Natural killer cell (primary cell): ENCODE measurements around the gene TELO2. TPM values are rescaled to one million over a fixed set of nuclear protein-coding genes. Genes with fewer than 3 reads are reported as not detected.

ENCODE experiments used
- ATAC-seq, 3 donors: fragments of 150-1000 bp in 2 of 3; fragments of 200-7000 bp in 1 of 3; cut with Tn5 transposase; 1 replicate in 1 of 3; 2 replicates in 2 of 3; pipeline ENCODE4 v1.10.0; 2021; ENCODE audit warnings: mild to moderate bottlenecking in 2 of 3, moderate library complexity in 2 of 3
- DNase-seq, 2 donors: peaks; one replicate each; pipeline versions ENCODE4 v3.0.0 to v3.0.0-alpha.2; 2013 to 2021; ENCODE audit warnings: mixed read lengths in 1 of 2
- H3K27ac ChIP-seq: one replicate; pipeline ENCODE4 v1.5.1; 2013; ENCODE audit warnings: mild to moderate bottlenecking, low read length
- H3K27me3 ChIP-seq: one replicate; pipeline ENCODE4 v1.6.1; 2013; ENCODE audit warnings: low read length; ENCODE audit not compliant: control insufficient read depth, insufficient read depth
- H3K36me3 ChIP-seq: one replicate; pipeline ENCODE4 v1.6.1; 2013; ENCODE audit warnings: low read length; ENCODE audit not compliant: control insufficient read depth, insufficient read depth
- H3K4me1 ChIP-seq: one replicate; pipeline ENCODE4 v1.6.1; 2013; ENCODE audit warnings: low read length; ENCODE audit not compliant: control insufficient read depth, insufficient read depth
- H3K4me3 ChIP-seq: one replicate; pipeline ENCODE4 v1.5.1; 2013; ENCODE audit warnings: low read length
- H3K9me3 ChIP-seq: one replicate; pipeline ENCODE4 v1.6.1; 2013; ENCODE audit warnings: low read length; ENCODE audit not compliant: control insufficient read depth, insufficient read depth
- H3K27ac Mint-ChIP-seq, 2 donors: one replicate each; pipeline ENCODE4 v1.8.0; 2022; ENCODE audit warnings: mild to moderate bottlenecking in 2 of 2, mixed read lengths in 2 of 2, moderate library complexity in 1 of 2
- H3K27me3 Mint-ChIP-seq, 2 donors: one replicate each; pipeline ENCODE4 v1.8.0; 2022; ENCODE audit warnings: low read depth in 2 of 2, mixed read lengths in 2 of 2
- H3K36me3 Mint-ChIP-seq: one replicate; pipeline ENCODE4 v1.8.0; 2022; ENCODE audit warnings: mixed read lengths
- H3K4me1 Mint-ChIP-seq, 2 donors: one replicate each; pipeline ENCODE4 v1.8.0; 2022; ENCODE audit warnings: mixed read lengths in 2 of 2
- H3K4me3 Mint-ChIP-seq: one replicate; pipeline ENCODE4 v1.8.0; 2022; ENCODE audit warnings: mild to moderate bottlenecking, moderate library complexity, mixed read lengths
- H3K9me3 Mint-ChIP-seq, 2 donors: one replicate each; pipeline ENCODE4 v1.8.0; 2022; ENCODE audit warnings: mixed read lengths in 2 of 2
- WGBS: methylation state at CpG from one replicate; pipeline ENCODE4 v1.1.7; 2013; ENCODE audit warnings: missing lambda C conversion rate; ENCODE audit not compliant: insufficient coverage; 5-methylcytosine and 5-hydroxymethylcytosine counted together
- intact Hi-C: fragments of 100-400 bp; cut with micrococcal nuclease; formaldehyde crosslinking; loops from one replicate; pipeline ENCODE4 v1.14.2; 2022
- total RNA-seq, 4 donors: library from RNA; stranded (reverse); fragments of 120-200 nt in 1 of 4; gene quantifications; one replicate each; pipeline versions ENCODE4 v1.2.3 to v1.2.4, GENCODE V29; 2013 to 2022
- TF ChIP-seq, protein P1 (sequence below): fragments of 200-600 bp; IDR thresholded peaks from one replicate; pipeline ENCODE4 v1.8.0; 2022; ENCODE audit warnings: antibody characterized with exemption

The TELO2 gene
- total RNA-seq, 3 donors from 2014 or later (not counting 1 experiment from before 2014, with no cell fraction given) = 45.5 to 50.0 (median 46.5) TPM

DNA sequence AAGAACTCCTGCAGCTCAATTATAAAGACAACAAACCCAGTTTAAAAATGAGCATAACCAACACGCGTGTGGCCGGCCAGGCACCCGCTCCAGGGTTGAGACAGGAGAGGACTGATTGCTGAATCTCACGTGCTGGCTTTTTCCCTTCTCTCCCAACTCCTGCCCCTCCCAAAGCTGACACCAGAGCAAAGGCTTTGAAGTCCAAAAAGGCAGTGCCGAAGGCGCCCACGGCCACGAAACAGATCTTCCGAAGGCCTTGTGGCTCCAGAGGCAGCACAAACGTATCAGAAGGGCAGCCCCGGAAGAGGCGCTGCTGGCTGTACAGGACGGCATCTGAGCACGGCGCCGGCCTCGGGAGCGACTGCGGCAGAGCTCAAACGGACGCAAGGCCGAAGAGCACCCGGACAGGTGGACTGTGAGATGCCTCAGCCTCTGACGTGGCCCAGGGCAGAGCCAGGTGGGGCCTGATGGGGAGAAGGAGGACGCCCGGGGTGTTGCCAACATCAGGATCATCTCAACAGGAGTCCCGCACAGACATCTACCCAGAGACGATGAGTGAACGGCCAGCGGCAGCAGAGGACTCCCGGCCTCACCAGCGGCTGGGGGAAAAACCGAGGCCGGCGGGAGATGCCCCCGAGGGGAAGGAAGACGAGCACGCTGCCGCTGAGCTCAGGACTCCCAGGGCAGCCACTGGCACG is 28.8 kb upstream of the TELO2 start:
- H3K36me3 Mint-ChIP-seq = no peaks in the 10 kb centered on the region
- ATAC-seq (no peak), DNase-seq (no peak)
- H3K36me3 ChIP-seq = peaks cover 15% of the 10 kb centered on the region
- H3K4me3 Mint-ChIP-seq = no peak overlapping the region
- H3K9me3 ChIP-seq = no peaks in the 10 kb centered on the region
- intact Hi-C loops = no loop called here
- no peaks in the 10 kb centered on the region for H3K9me3 Mint-ChIP-seq
- TF ChIP-seq, protein P1, sequence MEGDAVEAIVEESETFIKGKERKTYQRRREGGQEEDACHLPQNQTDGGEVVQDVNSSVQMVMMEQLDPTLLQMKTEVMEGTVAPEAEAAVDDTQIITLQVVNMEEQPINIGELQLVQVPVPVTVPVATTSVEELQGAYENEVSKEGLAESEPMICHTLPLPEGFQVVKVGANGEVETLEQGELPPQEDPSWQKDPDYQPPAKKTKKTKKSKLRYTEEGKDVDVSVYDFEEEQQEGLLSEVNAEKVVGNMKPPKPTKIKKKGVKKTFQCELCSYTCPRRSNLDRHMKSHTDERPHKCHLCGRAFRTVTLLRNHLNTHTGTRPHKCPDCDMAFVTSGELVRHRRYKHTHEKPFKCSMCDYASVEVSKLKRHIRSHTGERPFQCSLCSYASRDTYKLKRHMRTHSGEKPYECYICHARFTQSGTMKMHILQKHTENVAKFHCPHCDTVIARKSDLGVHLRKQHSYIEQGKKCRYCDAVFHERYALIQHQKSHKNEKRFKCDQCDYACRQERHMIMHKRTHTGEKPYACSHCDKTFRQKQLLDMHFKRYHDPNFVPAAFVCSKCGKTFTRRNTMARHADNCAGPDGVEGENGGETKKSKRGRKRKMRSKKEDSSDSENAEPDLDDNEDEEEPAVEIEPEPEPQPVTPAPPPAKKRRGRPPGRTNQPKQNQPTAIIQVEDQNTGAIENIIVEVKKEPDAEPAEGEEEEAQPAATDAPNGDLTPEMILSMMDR = no peak
- H3K27me3 ChIP-seq = no peaks in the 10 kb centered on the region
- H3K4me3 ChIP-seq = no peak overlapping the region
- no peak overlapping the region for H3K27ac Mint-ChIP-seq
- H3K27me3 Mint-ChIP-seq = no peaks in the 10 kb centered on the region
- peaks cover 2% of the 10 kb centered on the region for H3K4me1 ChIP-seq
- WGBS = 96% methylated on average over 41 of the region's 41 CpGs
- no peak overlapping the region for H3K27ac ChIP-seq
- peaks cover 0 to 13% of the 10 kb centered on the region in 2 donors for H3K4me1 Mint-ChIP-seq

DNA sequence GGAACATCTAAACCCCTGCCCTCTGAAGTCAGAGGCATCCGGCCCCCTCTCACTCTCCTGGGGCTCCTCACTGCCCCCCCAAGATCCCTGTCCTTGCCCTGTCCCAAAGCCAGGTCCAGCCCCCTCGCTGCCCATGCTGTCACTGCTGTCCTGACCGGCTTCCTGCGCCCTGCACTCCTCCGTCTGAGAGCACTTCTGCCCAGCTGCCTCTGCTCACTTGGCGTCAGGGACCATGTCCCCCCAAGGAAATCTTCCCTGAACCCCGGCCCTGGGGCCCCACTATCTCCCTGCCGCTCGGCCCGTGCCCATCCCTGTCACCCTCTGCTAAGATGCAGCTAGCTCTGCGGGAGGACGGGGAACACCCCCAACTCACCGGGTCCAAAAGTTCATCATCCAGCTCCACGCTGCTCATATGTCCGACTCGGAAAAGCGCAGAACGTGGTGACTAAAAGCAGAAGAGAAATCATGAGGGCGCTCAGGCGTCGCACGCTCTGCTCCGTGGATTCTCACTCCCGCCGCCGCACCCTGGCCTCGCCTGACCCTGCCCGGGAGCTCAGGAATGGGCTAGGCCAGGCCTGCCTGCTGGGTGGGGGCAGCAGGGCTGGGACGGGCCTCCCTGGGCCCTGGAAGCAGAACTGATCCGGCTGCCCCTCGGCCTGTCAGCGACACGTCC is 28.1 kb upstream of the TELO2 start:
- Mint-ChIP-seq H3K4me1 (peaks cover 7 to 19% of the 10 kb centered on the region in 2 donors), H3K27me3 (no peaks in the 10 kb centered on the region), H3K27ac (no peak overlapping the region), H3K36me3 (no peaks in the 10 kb centered on the region), H3K4me3 (no peak overlapping the region), H3K9me3 (no peaks in the 10 kb centered on the region)
- WGBS = 95% methylated on average over 33 of the region's 33 CpGs
- Histone ChIP-seq H3K9me3 (no peaks in the 10 kb centered on the region), H3K27me3 (no peaks in the 10 kb centered on the region), H3K27ac (no peak overlapping the region), H3K36me3 (peaks cover 15% of the 10 kb centered on the region), H3K4me1 (peaks cover 5% of the 10 kb centered on the region), H3K4me3 (no peak overlapping the region)
- DNase-seq (no peak), ATAC-seq (no peak)
- intact Hi-C loops = no loop called here
- TF ChIP-seq, protein P1 = no peak

DNA sequence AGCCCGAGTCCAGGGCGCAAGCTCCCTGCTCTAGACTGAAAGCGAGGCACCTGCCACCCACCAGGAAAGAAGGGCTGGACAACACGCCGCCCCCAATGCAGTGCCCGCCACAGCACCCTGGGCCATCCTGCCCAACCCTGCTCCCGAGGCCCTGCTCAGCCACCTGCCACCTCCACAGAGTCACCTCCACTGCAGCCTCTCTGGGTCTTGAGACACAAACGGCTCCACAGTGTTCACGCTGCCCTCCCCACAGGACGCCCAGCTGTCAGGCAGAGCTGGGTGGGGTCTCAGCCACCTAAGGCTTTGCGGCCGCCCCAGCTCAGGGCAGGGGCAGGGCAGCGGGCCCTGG is 27.6 kb upstream of the TELO2 start:
- WGBS = 92% methylated on average over 13 of the region's 13 CpGs
- Mint-ChIP-seq H3K4me1 (peaks cover 10 to 23% of the 10 kb centered on the region in 2 donors), H3K27ac (no peak overlapping the region), H3K9me3 (no peaks in the 10 kb centered on the region), H3K27me3 (no peaks in the 10 kb centered on the region), H3K4me3 (no peak overlapping the region), H3K36me3 (no peaks in the 10 kb centered on the region)
- peaks cover 10% of the 10 kb centered on the region for H3K4me1 ChIP-seq
- TF ChIP-seq, protein P1 = no peak
- no peak for ATAC-seq
- no peaks in the 10 kb centered on the region for H3K9me3 ChIP-seq
- DNase-seq = no peak
- no peak overlapping the region for H3K4me3 ChIP-seq
- H3K27ac ChIP-seq = no peak overlapping the region
- no peaks in the 10 kb centered on the region for H3K27me3 ChIP-seq
- intact Hi-C loops = no loop called here
- H3K36me3 ChIP-seq = peaks cover 10% of the 10 kb centered on the region
